Neutrophil (primary cell): ENCODE results near the gene KPNA3.

Source experiments
- H3K27ac ChIP-seq: fragments of 200-600 bp; sonication (generic); 2 replicates; pipeline ENCODE4 v1.5.1; 2016; ENCODE audit warnings: mild to moderate bottlenecking, moderate library complexity
- H3K27me3 ChIP-seq: fragments of 200-600 bp; sonication (generic); 2 replicates; pipeline ENCODE4 v1.6.0; 2016; ENCODE audit warnings: mild to moderate bottlenecking
- H3K36me3 ChIP-seq: fragments of 200-600 bp; sonication (generic); 2 replicates; pipeline ENCODE4 v1.5.1; 2017
- H3K4me1 ChIP-seq, 2 experiments: fragments of 200-600 bp in 1 of 2; sonication (generic) in 1 of 2; 1 replicate in 1 of 2; 2 replicates in 1 of 2; pipeline versions ENCODE4 v1.5.1 to v1.6.1; 2013 to 2016; ENCODE audit warnings: low read depth in 1 of 2, low read length in 1 of 2, mild to moderate bottlenecking in 1 of 2, moderate library complexity in 1 of 2; ENCODE audit not compliant: control insufficient read depth in 1 of 2, insufficient read depth in 1 of 2
- H3K4me3 ChIP-seq, 2 experiments: fragments of 200-600 bp in 1 of 2; sonication (generic) in 1 of 2; 1 replicate in 1 of 2; 2 replicates in 1 of 2; pipeline ENCODE4 v1.5.1; 2013 to 2016; ENCODE audit warnings: low read depth in 1 of 2, low read length in 1 of 2, mild to moderate bottlenecking in 1 of 2, moderate library complexity in 1 of 2
- H3K9me3 ChIP-seq: fragments of 200-600 bp; sonication (generic); 2 replicates; pipeline ENCODE4 v1.5.1; 2016
- TF ChIP-seq, protein P1 (sequence below): fragments of 200-600 bp; sonication (generic); IDR thresholded peaks from 2 replicates; pipeline ENCODE4 v1.5.1; 2016; ENCODE audit warnings: antibody characterized with exemption

Gene KPNA3

DNA sequence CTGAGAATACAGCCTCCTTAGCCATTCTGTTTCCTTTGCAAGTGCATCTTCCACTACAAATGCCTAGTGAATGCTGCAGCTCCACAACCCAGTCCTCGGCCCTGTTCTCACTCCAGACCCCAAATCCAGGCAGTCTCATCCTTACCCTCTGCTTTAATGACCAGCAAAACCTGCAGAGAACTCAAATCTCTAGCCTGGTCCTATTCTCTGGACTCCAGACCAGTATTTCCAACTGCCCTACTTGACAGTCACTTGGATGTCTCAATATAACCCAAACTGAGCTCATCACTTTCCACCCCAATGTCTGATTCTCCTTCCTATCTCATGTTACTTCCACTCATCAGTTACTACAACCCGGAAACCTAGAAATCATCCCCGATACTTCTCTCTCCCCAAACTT is 98.6 kb downstream of the KPNA3 start:
- no peak overlapping the region for H3K27ac ChIP-seq
- H3K9me3 ChIP-seq, result no peaks in the 10 kb centered on the region
- TF ChIP-seq, protein P1, sequence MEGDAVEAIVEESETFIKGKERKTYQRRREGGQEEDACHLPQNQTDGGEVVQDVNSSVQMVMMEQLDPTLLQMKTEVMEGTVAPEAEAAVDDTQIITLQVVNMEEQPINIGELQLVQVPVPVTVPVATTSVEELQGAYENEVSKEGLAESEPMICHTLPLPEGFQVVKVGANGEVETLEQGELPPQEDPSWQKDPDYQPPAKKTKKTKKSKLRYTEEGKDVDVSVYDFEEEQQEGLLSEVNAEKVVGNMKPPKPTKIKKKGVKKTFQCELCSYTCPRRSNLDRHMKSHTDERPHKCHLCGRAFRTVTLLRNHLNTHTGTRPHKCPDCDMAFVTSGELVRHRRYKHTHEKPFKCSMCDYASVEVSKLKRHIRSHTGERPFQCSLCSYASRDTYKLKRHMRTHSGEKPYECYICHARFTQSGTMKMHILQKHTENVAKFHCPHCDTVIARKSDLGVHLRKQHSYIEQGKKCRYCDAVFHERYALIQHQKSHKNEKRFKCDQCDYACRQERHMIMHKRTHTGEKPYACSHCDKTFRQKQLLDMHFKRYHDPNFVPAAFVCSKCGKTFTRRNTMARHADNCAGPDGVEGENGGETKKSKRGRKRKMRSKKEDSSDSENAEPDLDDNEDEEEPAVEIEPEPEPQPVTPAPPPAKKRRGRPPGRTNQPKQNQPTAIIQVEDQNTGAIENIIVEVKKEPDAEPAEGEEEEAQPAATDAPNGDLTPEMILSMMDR, result no peak
- peaks cover 16 to 18% of the 10 kb centered on the region in 2 experiments for H3K4me1 ChIP-seq
- no peaks in the 10 kb centered on the region for H3K36me3 ChIP-seq
- no peak overlapping the region for H3K4me3 ChIP-seq
- H3K27me3 ChIP-seq, result no peaks in the 10 kb centered on the region

DNA sequence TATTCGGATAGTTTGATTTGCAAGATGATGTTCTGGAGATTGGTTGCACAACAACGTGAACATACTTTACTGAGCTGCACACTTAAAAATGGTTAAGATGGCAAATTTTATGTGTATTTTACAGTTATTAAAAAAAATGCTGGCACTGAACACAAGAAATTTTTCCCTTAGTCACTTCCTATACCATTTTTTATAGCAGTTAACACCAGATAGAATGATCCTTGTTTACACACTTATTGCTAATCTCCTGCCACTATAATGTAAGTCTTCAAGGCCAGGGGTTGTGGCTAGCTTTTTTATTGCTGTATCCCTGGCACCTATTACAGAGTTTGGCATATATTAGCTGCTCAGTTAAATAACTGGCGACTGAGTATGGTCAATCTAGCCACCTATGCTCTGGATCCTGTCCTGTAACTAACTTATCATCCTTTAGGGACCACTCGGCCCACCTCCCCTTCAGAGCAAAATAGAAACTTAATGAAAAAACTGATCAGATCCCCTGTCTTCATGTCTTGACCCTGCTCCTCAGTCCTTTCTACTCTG is 99.2 kb downstream of the KPNA3 start:
- TF ChIP-seq, protein P1, result no peak
- no peaks in the 10 kb centered on the region for H3K27me3 ChIP-seq
- H3K27ac ChIP-seq, result no peak overlapping the region
- H3K9me3 ChIP-seq, result no peaks in the 10 kb centered on the region
- no peaks in the 10 kb centered on the region for H3K36me3 ChIP-seq
- no peak overlapping the region for H3K4me3 ChIP-seq
- H3K4me1 ChIP-seq, result peaks cover 16 to 18% of the 10 kb centered on the region in 2 experiments

DNA sequence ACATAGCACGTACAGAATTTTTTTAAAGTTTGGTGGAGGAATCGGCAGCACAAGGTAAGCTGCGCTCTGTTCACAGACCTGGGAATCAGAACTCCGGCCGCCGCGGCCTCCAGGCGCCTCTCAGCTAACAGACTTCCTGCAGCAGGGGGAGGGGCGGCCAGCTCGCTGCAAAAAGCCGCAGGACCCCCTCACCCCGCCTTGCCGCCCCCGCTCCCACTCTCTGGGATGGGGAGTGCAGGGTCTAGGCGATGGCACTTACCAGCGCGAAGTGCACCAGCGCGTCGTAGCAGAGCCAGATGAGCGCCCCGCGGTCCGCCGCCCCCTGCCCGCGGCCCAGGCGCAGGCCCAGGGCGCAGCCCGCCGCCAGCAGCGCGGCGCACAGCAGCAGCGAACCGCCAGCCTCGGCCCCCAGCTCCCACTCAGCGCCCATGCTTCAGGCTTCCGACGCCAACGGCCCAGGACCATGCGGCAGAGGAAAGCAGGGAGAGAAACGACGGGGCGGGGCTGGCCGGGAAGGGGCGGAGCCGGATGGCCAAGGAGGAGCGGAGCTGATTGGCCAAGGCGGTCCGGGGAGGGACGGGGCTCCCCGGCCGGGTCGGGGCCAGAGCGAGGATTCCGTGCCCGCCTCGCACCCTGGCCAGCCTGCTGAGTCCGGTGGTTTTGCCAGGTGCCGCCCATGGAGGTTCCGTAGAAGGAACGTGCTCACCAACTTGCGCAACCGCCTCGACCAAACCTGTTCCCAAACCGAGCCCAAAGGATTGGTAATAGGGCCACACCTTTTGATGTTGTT is 101.3 kb downstream of the KPNA3 start, which contains the start of gene EBPL:
Gene EBPL, minus strand, starts transcription at position 492 of the 790 bp plus-strand sequence. Its CDS starts 62 bp downstream, at position 430.
- peaks cover 16 to 18% of the 10 kb centered on the region in 2 experiments for H3K4me1 ChIP-seq
- H3K27ac ChIP-seq, result peak within 1 kb of the TSS; percentile 59
- no peaks in the 10 kb centered on the region for H3K9me3 ChIP-seq
- H3K4me3 ChIP-seq, result peak within 1 kb of the TSS; percentile 88 to 91
- H3K36me3 ChIP-seq, result no peaks in the 10 kb centered on the region
- TF ChIP-seq, protein P1, result peak; percentile 34
- no peaks in the 10 kb centered on the region for H3K27me3 ChIP-seq

DNA sequence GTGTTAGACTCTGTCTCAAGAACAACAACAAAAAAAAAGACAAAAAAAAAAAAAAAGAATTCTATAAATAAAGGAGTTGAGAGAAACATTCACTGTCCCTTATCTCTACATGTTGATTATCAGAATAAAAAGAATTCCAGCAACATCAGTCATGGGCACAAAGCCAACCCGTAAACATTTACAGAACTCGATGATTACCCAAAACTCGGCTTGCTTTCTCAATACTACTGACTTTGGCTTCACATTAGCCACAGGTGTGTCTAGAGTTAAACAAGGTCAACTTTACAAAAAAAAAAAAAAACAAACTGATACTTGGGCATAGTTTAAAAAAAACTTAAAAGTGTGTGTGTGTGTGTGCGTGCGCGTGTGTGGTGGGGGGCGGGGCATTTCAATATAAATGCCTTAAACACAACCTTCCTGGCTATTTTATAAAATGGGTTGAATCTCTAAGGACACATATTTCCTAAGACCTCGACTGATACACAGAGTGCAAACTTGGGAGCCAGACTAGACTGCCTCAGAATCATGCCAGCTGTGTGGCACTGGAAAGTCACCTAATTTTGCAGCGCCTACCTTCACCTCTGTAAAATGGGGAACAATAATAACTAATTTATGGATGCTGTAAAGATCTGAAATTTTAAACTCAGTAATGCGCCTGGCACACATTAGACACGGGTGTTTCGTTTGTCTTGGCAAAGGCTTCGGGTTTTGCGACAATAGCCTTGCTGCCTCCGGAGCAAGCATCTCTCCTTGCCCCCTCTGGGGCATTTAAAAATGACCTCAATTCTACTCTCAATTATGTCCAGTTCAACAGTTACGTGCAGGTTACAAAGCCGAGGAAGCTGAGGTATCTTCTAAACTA is 102.1 kb downstream of the KPNA3 start:
- peaks cover 16 to 18% of the 10 kb centered on the region in 2 experiments for H3K4me1 ChIP-seq
- no peaks in the 10 kb centered on the region for H3K36me3 ChIP-seq
- H3K27me3 ChIP-seq, result no peaks in the 10 kb centered on the region
- H3K27ac ChIP-seq, result peak overlapping the region; percentile 59
- TF ChIP-seq, protein P1, result no peak
- peak overlapping the region; percentile 88 to 91 for H3K4me3 ChIP-seq
- H3K9me3 ChIP-seq, result no peaks in the 10 kb centered on the region

DNA sequence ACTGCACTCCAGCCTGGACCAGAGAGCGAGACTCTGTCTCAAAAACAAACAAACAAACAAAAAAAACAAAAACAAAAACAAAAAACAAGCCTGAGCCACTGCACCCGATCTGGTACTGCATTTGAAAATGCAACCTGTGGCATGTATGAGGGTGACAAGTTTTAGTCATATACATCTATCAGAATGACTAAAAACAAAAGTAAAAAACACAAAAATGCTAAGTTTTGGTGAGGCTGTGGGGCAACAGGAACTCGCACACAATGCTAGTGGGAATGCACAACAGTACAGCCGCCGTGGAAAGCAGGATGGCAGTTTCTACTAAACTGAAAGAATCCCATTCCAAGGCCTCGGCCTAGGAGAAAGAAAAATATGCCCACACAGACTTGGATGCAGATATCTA is 109.0 kb downstream of the KPNA3 start:
- TF ChIP-seq, protein P1, result no peak
- no peaks in the 10 kb centered on the region for H3K27me3 ChIP-seq
- H3K9me3 ChIP-seq, result no peaks in the 10 kb centered on the region
- no peaks in the 10 kb centered on the region for H3K4me1 ChIP-seq
- no peaks in the 10 kb centered on the region for H3K36me3 ChIP-seq
- no peak overlapping the region for H3K27ac ChIP-seq
- no peak overlapping the region for H3K4me3 ChIP-seq
